Fibroblast of skin of left biceps (primary cell): ENCODE results near the gene TSPAN19.
A peak's percentile ranks its signal among the peaks of the same experiment; 100 is the strongest.
"Not testable (repeated sequence)": the region's sequence is repeated elsewhere in the genome, so short reads cannot be mapped to it uniquely, and the experiment has no call there.

Source experiments
- DNase-seq, 2 experiments: peaks; one replicate each; pipeline ENCODE4 v3.0.0-alpha.2; 2013; ENCODE audit warnings: low read depth in 2 of 2

TSPAN19 gene

GRCh38 chr12:85036234-85036707, at the start of gene TSPAN19, which contains the start of gene LRRIQ1:
TSS of gene TSPAN19 (minus strand) at chr12:85036277. CDS start at chr12:85029946, 6,331 bp downstream.
TSS of gene LRRIQ1 (plus strand) at chr12:85036351. CDS start at chr12:85038177, 1,826 bp downstream.
- DNase-seq = peak; percentile 73 to 78

- no peak for DNase-seq
Observed at GRCh38 chr12:85085066-85085465, 49.0 kb upstream of the TSPAN19 start.

- DNase-seq = peak; percentile 76 to 82
Observed at GRCh38 chr12:85076688-85077430, 40.8 kb upstream of the TSPAN19 start.

- no peak for DNase-seq
Observed at GRCh38 chr12:85072826-85073225, 36.7 kb upstream of the TSPAN19 start.

- no peak for DNase-seq
Observed at GRCh38 chr12:85065837-85066482, 29.9 kb upstream of the TSPAN19 start.

GRCh38 chr12:85060916-85061315, 24.8 kb upstream of the TSPAN19 start:
- DNase-seq = no peak

- no peak for DNase-seq
Observed at GRCh38 chr12:85059594-85059993, 23.5 kb upstream of the TSPAN19 start.

GRCh38 chr12:85058339-85058738, 22.3 kb upstream of the TSPAN19 start:
- DNase-seq = no peak

- peak in 1 of 2 experiments; percentile 14 for DNase-seq
Observed at GRCh38 chr12:85057370-85057963, 21.4 kb upstream of the TSPAN19 start.

GRCh38 chr12:85043829-85044228, 7.8 kb upstream of the TSPAN19 start:
- DNase-seq = no peak

- DNase-seq = no peak
Observed at GRCh38 chr12:85041395-85041794, 5.3 kb upstream of the TSPAN19 start.

GRCh38 chr12:85036733-85037132, 656 bp upstream of the TSPAN19 start:
- no peak for DNase-seq

- DNase-seq = no peak
Observed at GRCh38 chr12:85029456-85029855, 6.6 kb downstream of the TSPAN19 start.

GRCh38 chr12:85018098-85018497, 18.0 kb downstream of the TSPAN19 start:
- no peak for DNase-seq

- no peak for DNase-seq
Observed at GRCh38 chr12:85017618-85018017, 18.5 kb downstream of the TSPAN19 start.

- no peak for DNase-seq
Observed at GRCh38 chr12:85017133-85017532, 18.9 kb downstream of the TSPAN19 start.

GRCh38 chr12:85016413-85016812, 19.7 kb downstream of the TSPAN19 start:
- DNase-seq = peak; percentile 79 to 82

- no peak for DNase-seq
Observed at GRCh38 chr12:85007836-85008235, 28.2 kb downstream of the TSPAN19 start.

GRCh38 chr12:85006206-85006605, 29.9 kb downstream of the TSPAN19 start:
- no peak for DNase-seq

- no peak for DNase-seq
Observed at GRCh38 chr12:85005615-85006014, 30.5 kb downstream of the TSPAN19 start.

GRCh38 chr12:85005047-85005446, 31.0 kb downstream of the TSPAN19 start:
- DNase-seq = not testable (repeated sequence)

- no peak for DNase-seq
Observed at GRCh38 chr12:85004204-85004603, 31.9 kb downstream of the TSPAN19 start.
